Neutrophil (primary cell): ENCODE measurements around the gene CD177.

Experiments
- H3K27ac ChIP-seq: fragments of 200-600 bp; sonication (generic); 2 replicates; pipeline ENCODE4 v1.5.1; 2016; ENCODE audit warnings: mild to moderate bottlenecking, moderate library complexity
- H3K27me3 ChIP-seq: fragments of 200-600 bp; sonication (generic); 2 replicates; pipeline ENCODE4 v1.6.0; 2016; ENCODE audit warnings: mild to moderate bottlenecking
- H3K36me3 ChIP-seq: fragments of 200-600 bp; sonication (generic); 2 replicates; pipeline ENCODE4 v1.5.1; 2017
- H3K4me1 ChIP-seq, 2 experiments: fragments of 200-600 bp in 1 of 2; sonication (generic) in 1 of 2; 1 replicate in 1 of 2; 2 replicates in 1 of 2; pipeline versions ENCODE4 v1.5.1 to v1.6.1; 2013 to 2016; ENCODE audit warnings: low read depth in 1 of 2, low read length in 1 of 2, mild to moderate bottlenecking in 1 of 2, moderate library complexity in 1 of 2; ENCODE audit not compliant: control insufficient read depth in 1 of 2, insufficient read depth in 1 of 2
- H3K4me3 ChIP-seq, 2 experiments: fragments of 200-600 bp in 1 of 2; sonication (generic) in 1 of 2; 1 replicate in 1 of 2; 2 replicates in 1 of 2; pipeline ENCODE4 v1.5.1; 2013 to 2016; ENCODE audit warnings: low read depth in 1 of 2, low read length in 1 of 2, mild to moderate bottlenecking in 1 of 2, moderate library complexity in 1 of 2
- H3K9me3 ChIP-seq: fragments of 200-600 bp; sonication (generic); 2 replicates; pipeline ENCODE4 v1.5.1; 2016
- CTCF ChIP-seq: fragments of 200-600 bp; sonication (generic); IDR thresholded peaks from 2 replicates; pipeline ENCODE4 v1.5.1; 2016; ENCODE audit warnings: antibody characterized with exemption

The CD177 gene

GRCh38 chr19:43353606-43354304 is at the start of gene CD177:
Gene CD177, plus strand, starts transcription at chr19:43353686. Its CDS starts 29 bp downstream, at chr19:43353715.
- H3K27me3 ChIP-seq: peaks cover 10% of the 10 kb centered on the region
- H3K4me3 ChIP-seq: peak within 1 kb of the TSS; percentile 58 to 81
- no peak for TF ChIP-seq CTCF
- no peaks in the 10 kb centered on the region for H3K9me3 ChIP-seq
- H3K4me1 ChIP-seq: peaks cover 61 to 62% of the 10 kb centered on the region in 2 experiments
- no peaks in the 10 kb centered on the region for H3K36me3 ChIP-seq
- peak within 1 kb of the TSS; percentile 83 for H3K27ac ChIP-seq

GRCh38 chr19:43305642-43306041 is 47.8 kb upstream of the CD177 start:
- TF ChIP-seq CTCF: no peak
- Histone ChIP-seq H3K9me3 (no peaks in the 10 kb centered on the region), H3K27ac (no peak overlapping the region), H3K27me3 (no peaks in the 10 kb centered on the region), H3K36me3 (no peaks in the 10 kb centered on the region), H3K4me3 (no peak overlapping the region), H3K4me1 (peaks cover 6 to 8% of the 10 kb centered on the region in 2 experiments)

- TF ChIP-seq CTCF: no peak
- peaks cover 6 to 8% of the 10 kb centered on the region in 2 experiments for H3K4me1 ChIP-seq
- no peaks in the 10 kb centered on the region for H3K9me3 ChIP-seq
- H3K36me3 ChIP-seq: no peaks in the 10 kb centered on the region
- H3K27ac ChIP-seq: no peak overlapping the region
- H3K27me3 ChIP-seq: no peaks in the 10 kb centered on the region
- no peak overlapping the region for H3K4me3 ChIP-seq
These were observed 47.4 kb upstream of the CD177 start for GRCh38 chr19:43306097-43306496.

GRCh38 chr19:43308244-43308815 is 45.2 kb upstream of the CD177 start:
- Histone ChIP-seq H3K27me3 (no peaks in the 10 kb centered on the region), H3K9me3 (no peaks in the 10 kb centered on the region), H3K4me1 (peaks cover 6 to 8% of the 10 kb centered on the region in 2 experiments), H3K27ac (no peak overlapping the region), H3K36me3 (no peaks in the 10 kb centered on the region), H3K4me3 (no peak overlapping the region)
- TF ChIP-seq CTCF: no peak

GRCh38 chr19:43309466-43309865 is 44.0 kb upstream of the CD177 start:
- TF ChIP-seq CTCF: no peak
- Histone ChIP-seq H3K4me1 (peaks cover 6 to 8% of the 10 kb centered on the region in 2 experiments), H3K4me3 (no peak overlapping the region), H3K36me3 (no peaks in the 10 kb centered on the region), H3K9me3 (no peaks in the 10 kb centered on the region), H3K27me3 (no peaks in the 10 kb centered on the region), H3K27ac (no peak overlapping the region)
